GM21528 (cell line): Measurements from ENCODE around the gene SLC2A8.

Source experiments
- ATAC-seq: cut with Tn5 transposase; IDR thresholded peaks from one replicate; pipeline ENCODE4 v1.9.1; 2021; ENCODE audit warnings: mild to moderate bottlenecking, moderate library complexity; ENCODE audit not compliant: unreplicated experiment, low FRiP score

Gene SLC2A8, protein sequence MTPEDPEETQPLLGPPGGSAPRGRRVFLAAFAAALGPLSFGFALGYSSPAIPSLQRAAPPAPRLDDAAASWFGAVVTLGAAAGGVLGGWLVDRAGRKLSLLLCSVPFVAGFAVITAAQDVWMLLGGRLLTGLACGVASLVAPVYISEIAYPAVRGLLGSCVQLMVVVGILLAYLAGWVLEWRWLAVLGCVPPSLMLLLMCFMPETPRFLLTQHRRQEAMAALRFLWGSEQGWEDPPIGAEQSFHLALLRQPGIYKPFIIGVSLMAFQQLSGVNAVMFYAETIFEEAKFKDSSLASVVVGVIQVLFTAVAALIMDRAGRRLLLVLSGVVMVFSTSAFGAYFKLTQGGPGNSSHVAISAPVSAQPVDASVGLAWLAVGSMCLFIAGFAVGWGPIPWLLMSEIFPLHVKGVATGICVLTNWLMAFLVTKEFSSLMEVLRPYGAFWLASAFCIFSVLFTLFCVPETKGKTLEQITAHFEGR

DNA sequence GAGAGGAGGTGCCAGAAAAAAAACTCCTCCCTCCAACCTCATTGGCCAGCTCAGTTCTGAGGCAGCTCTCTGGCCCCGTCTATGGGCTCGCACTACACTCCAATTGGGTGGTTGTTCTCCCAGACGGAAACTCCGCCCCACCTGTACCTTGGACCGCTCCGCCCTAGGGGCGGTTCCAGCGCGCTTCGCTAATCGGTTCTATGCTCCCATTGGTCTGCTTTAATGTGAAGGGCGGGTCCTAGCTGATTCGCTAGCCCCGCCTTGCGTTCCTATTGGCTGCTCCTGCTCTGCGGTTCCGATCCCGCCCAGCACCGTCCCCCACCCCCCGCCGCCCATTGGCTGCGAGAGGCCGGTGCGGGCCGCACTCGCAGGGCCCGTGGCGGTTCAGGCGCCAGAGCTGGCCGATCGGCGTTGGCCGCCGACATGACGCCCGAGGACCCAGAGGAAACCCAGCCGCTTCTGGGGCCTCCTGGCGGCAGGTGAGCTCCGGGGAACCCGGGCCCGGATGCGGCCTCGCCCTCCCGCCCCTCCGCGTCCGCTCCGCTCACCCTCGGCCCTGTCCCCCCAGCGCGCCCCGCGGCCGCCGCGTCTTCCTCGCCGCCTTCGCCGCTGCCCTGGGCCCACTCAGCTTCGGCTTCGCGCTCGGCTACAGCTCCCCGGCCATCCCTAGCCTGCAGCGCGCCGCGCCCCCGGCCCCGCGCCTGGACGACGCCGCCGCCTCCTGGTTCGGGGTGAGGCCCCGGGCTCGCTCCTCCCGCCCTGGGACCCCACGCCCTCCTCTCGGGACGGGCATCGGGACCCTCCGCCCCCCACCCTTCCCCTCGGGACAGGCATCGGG, at the start of gene SLC2A8:
SLC2A8 (plus strand) TSS at position 362 of the 838 bp plus-strand sequence; CDS start at position 424, 62 bp downstream.
- ATAC-seq: peak; percentile 95

DNA sequence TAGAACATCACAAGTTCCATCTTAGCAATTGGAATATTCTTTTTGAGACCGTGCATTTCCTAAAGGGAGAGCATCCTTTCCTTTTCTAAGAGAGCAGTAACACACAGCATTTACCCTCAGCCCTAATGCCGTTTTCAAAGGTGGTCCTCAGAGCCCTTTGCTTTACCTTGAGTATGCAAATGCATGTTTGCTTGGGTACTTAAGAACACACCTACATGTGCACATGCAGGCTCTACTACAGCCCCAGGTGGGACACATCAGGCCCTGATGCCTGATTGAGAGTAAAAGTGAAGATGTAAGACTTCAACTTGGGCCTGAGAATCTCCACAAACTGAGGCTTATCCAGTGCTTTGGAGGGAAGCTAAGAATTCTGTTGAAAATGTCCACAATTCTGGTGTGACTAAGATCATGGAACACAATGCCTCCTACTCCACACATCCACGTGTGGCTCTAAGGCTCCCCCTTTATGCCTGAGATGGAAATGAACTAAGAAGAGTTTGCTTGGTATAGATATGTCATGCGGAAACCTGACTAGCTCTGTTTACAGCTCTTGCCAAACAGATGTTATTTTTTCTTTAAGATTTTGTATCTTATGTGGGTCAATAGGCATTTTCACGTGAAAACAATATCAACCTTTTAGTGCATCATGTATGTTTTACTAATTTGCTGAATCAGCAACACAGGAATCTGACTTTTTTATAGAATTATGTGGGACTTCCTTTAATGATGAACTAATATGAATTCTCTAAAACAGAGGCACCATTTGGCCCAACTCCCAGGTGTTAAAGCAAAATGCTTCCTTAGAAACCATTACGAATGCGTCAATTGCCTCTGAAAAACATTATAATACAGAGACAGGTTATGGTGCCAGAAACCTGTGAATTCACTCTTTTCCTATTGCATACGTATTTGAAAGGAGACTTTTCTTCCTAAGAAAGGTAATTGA, 48.9 kb upstream of the SLC2A8 start:
- ATAC-seq: no peak

- ATAC-seq: no peak
Measured at GRCh38 chr9:127349483-127350113, 47.4 kb upstream of the SLC2A8 start.

DNA sequence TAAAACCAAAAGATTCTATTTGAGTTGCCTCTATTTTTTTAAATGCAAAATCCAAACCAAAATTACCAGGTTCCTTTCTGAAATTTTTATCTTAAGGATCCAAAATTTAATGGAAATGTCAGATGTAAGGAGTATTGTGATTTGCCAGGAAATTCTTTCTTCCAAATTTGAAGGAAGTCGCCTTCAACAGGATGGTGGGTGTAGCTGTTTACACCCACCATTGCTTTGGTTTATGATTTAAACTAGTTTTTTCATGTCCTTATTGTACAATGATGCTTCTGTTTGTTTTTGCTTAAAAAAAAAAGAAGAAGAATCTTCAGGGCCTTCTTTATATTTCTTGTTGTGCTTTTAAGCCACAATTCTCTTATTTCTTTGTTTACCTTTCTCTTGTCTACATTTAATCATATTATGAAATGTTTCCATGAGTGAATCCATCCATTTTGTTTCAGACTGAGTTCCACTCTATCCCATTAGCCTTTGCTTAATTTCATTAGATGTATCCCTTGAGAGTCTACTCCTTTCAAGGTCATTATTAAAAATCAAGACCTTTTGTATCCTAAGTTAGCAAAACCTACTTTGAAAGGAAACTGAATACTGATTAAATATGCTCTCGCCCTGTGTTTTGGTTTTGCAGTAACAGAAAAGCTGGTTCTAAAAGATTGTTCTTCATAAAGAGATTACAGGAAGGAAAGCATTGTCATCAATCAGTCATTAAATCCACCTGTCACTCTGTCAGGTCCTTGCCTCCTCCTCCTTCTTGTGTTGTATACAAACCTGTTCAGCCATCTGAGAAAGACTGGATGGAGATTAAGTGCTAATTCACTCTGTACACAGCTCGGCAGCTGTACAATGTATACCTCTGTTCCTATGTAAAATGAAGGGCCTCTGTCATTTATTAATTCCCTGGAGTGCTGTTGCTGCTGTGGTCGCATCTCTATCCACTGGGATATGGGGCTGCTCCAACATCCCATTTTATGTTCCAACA, 45.5 kb upstream of the SLC2A8 start:
- ATAC-seq: no peak

GRCh38 chr9:127353882-127354281, 43.1 kb upstream of the SLC2A8 start:
- ATAC-seq: no peak

GRCh38 chr9:127356906-127357305, 40.1 kb upstream of the SLC2A8 start:
- no peak for ATAC-seq

DNA sequence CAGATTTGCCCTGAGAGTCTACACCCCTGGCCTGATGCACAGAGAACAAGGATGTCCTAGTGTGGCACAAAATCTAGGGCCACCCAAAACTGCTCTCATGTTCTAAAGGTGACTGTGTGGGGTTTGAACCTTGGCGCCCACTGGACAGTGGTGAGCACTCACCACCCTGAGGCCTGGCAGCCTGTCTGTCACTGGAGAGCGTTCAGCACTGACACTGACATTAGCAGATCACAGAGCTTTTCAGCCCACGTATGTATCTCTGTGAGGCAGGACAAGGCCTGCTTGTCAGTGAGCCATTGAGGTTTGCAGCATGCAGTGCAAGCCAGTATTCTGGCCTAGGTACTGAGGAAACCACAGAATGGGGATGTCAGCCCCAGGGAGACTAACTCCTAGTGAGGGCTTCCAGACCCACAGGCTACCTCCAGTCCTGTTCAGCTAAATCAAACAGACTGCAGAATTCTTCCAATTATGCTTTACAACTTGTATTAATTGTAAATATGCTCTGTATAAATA, 38.9 kb upstream of the SLC2A8 start:
- no peak for ATAC-seq

DNA sequence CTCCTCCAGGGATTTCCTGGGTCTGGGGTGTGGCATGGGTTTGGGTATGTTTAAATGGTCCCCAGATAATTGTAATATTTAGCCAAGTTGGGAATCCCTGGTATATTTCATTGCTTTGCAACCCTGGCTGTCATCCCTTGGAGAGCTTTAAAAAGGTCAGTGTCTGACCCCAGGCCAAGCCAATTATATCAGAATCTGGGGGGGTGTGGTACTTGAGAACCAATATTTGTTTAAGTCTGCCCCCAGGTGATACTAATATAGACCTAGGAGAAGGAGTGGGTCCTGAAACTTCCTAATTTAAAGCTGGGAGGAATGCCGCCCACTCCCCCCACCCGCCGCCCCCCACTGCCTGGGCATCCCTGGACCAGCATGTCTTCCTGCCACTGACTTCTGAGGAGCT, 38.2 kb upstream of the SLC2A8 start:
- no peak for ATAC-seq

GRCh38 chr9:127360250-127360649, 36.7 kb upstream of the SLC2A8 start:
- ATAC-seq: no peak

DNA sequence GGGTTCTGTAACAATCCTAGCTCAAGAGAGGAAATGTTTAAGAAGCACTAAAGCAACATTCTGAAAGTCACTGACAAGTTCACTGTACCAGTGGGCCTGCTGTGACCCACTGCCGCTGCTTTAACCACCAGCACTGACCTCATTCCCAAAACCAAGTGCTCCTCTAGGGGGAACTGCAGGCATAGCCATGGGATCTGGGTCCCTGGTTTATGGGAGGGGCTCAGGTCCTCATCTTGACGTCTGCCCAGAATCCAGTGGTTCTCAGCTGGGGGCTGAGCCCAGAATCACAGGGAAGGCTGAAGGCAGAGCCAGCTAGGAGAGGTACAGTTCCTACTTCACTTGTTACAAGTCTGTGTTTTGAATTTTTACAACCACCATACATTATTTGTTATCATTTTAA, 36.1 kb upstream of the SLC2A8 start:
- no peak for ATAC-seq

- ATAC-seq: no peak
Measured at GRCh38 chr9:127361561-127361960, 35.4 kb upstream of the SLC2A8 start.

DNA sequence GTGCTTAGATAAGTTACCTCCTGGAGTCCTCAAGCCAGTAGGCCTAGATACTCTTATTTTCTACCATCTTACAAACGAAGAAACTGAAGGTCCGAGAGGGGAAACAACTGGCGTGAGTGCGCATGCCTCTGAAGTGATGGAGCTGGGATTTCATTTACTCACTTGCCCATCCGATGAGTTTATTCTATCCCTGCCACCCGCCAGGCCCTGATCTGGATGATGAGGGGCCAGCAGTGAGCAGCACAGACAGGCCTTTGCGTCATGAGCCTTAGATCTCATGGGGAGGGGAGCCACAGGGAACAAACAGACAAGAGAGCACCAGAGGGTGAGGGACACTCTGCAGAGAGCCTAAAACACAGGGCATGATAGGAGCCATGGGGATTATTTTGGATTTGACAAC, 34.1 kb upstream of the SLC2A8 start:
- no peak for ATAC-seq

GRCh38 chr9:127365461-127365860, 31.5 kb upstream of the SLC2A8 start:
- no peak for ATAC-seq

GRCh38 chr9:127366594-127366993, 30.4 kb upstream of the SLC2A8 start:
- ATAC-seq: no peak

DNA sequence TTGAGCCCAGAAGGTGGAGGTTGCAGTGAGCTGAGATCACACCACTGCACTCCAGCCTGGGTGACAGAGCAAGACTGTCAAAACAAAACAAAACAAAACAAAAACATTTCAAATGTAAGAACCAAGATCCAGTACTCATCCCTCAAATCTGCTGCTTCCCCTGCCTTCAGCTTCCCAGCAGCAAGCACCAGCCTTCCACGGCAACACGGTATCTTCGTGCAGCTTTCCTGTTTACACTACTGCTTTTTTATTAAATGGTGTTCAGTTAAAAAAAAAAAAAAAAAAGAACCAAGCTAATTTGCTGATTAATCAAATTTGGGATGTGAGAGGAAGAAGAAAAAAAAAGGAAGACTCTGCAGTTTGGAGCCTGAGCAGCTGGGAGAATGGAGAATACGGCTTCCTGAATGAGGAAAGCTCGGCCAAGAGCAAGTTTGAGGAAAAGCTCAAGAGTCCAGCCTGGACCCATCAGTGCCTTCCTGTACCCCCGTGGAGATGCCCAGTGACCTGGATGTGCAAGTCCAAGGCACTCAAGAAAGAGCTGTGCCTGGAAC, 28.0 kb upstream of the SLC2A8 start:
- no peak for ATAC-seq

GRCh38 chr9:127369428-127369827, 27.5 kb upstream of the SLC2A8 start:
- ATAC-seq: no peak

DNA sequence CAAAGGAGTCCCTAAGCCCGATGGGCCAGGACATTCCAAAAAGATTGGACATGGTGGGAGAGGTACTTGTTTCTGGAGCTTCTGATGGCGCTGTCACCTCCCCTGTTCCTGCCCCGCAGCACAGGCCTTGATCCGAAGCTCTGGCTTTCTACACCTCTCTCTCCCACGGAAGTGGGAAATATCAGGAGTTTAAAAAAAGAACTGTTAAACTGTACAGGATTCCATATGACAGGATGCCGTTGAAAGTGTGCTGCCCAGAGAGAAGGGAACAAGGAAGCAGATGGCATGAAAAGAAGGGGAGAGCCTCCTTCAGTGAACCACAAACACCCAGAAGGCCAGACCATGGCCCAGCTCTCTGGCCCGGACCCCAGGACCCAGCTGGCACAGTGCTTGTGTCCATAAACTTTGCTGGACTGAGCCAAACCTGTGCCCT, 26.8 kb upstream of the SLC2A8 start:
- no peak for ATAC-seq
